HL-60 (cell line): ENCODE measurements around the gene EXO5.

Source experiments
- DNase-seq, 2 experiments: peaks; one replicate each; pipeline ENCODE4 v3.0.0-alpha.2; 2010 to 2020; ENCODE audit warnings: low read depth in 1 of 2, low spot score in 1 of 2
- H3K27ac ChIP-seq: fragments of 250-450 bp; sonication (Bioruptor Pico); replicated peaks from 2 replicates; pipeline ENCODE4 v1.5.1; 2020; ENCODE audit warnings: mild to moderate bottlenecking, moderate library complexity
- H3K27me3 ChIP-seq: fragments of 250-450 bp; sonication (Bioruptor Pico); 2 replicates; pipeline ENCODE4 v1.5.1; 2021; ENCODE audit warnings: mild to moderate bottlenecking, moderate library complexity; ENCODE audit not compliant: insufficient read depth, poor library complexity, severe bottlenecking
- H3K4me3 ChIP-seq: replicated peaks from 2 replicates; pipeline ENCODE4 v1.5.1; 2011; ENCODE audit warnings: mild to moderate bottlenecking, control low read depth, low read length; ENCODE audit not compliant: insufficient read depth
- GABPA ChIP-seq: IDR thresholded peaks from 2 replicates; pipeline ENCODE4 v1.6.1; 2012; ENCODE audit warnings: low read depth
- POLR2AphosphoS5 ChIP-seq: IDR thresholded peaks from 2 replicates; pipeline ENCODE4 v1.6.1; 2012; ENCODE audit warnings: low read depth
- SPI1 ChIP-seq: IDR thresholded peaks from 2 replicates; pipeline ENCODE4 v1.6.1; 2012; ENCODE audit warnings: low read depth, mild to moderate bottlenecking, borderline replicate concordance
- long read RNA-seq: library from polyadenylated mRNA; unstranded; transcript quantifications from one replicate; pipeline ENCODE4 v2.0.0, GENCODE V29; 2020
- TF ChIP-seq, protein P1 (sequence below): IDR thresholded peaks from one replicate; pipeline ENCODE4 v1.5.1; 2011; ENCODE audit warnings: low read length, control low read depth, inconsistent platforms; ENCODE audit not compliant: insufficient read depth
- TF ChIP-seq, protein P2 (sequence below): IDR thresholded peaks from 2 replicates; pipeline ENCODE4 v1.6.1; 2012; ENCODE audit warnings: low read depth; ENCODE audit not compliant: insufficient replicate concordance

EXO5 gene, protein sequence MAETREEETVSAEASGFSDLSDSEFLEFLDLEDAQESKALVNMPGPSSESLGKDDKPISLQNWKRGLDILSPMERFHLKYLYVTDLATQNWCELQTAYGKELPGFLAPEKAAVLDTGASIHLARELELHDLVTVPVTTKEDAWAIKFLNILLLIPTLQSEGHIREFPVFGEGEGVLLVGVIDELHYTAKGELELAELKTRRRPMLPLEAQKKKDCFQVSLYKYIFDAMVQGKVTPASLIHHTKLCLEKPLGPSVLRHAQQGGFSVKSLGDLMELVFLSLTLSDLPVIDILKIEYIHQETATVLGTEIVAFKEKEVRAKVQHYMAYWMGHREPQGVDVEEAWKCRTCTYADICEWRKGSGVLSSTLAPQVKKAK
- long read RNA-seq, partial matches to known transcripts, result 0 of 6 reads
- long read RNA-seq, other reads (novel, unspliced or antisense), result 3 of 6 reads

DNA sequence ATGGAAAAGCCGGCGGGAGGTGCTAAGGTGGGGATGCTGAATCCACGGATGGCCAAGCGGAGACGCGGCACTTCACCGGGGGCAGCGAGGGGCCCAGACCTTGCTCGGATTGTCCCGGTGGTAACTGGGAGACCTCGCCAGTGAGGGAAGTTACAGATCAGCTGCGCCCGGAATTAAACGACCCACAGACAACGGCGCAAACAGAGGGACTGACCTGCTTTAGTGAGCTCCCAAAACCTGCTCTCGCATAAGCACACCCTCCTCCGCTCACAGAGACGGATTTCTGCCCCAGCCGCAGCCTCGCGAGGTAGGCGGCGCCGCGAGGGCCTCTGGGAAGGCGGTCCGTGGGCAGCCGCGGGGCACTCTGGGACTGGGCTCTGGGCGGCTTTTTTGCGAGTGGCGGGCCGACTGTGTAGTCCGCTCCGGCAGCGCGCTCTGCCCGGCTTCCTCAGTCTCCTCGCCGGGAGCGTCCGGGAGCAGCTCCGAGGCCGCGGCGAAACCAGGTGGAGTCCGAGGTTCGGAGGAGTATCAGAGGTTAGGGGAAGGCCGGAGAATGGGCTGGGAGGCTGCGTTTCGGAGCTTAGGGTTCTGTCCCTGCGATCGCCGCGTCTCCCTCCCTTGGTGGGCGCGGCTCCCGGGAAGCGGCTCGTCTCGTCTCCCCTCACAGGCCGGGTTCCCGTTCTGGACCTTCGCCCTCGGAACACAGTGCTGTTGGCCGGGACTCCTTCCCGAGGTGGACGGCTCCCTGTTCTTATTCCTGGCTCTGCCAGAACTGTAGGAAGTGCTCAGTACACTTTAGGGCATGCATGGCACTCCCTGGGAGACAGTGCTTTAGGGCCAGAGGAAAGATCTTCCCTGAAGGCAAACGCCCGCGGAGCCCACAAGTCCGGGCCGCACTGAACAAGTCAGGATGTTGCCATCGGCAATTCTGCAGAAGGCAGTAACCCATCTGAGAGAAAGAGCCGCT, at the start of gene EXO5:
Gene EXO5 (plus strand): TSS at position 393 of the 967 bp plus-strand sequence. CDS start 5,778 bp downstream, outside the sequence.
- peak; percentile 54; the same call in 1 of the 2 replicates for TF ChIP-seq POLR2AphosphoS5
- TF ChIP-seq, protein P1, sequence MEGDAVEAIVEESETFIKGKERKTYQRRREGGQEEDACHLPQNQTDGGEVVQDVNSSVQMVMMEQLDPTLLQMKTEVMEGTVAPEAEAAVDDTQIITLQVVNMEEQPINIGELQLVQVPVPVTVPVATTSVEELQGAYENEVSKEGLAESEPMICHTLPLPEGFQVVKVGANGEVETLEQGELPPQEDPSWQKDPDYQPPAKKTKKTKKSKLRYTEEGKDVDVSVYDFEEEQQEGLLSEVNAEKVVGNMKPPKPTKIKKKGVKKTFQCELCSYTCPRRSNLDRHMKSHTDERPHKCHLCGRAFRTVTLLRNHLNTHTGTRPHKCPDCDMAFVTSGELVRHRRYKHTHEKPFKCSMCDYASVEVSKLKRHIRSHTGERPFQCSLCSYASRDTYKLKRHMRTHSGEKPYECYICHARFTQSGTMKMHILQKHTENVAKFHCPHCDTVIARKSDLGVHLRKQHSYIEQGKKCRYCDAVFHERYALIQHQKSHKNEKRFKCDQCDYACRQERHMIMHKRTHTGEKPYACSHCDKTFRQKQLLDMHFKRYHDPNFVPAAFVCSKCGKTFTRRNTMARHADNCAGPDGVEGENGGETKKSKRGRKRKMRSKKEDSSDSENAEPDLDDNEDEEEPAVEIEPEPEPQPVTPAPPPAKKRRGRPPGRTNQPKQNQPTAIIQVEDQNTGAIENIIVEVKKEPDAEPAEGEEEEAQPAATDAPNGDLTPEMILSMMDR, result no peak
- TF ChIP-seq, protein P2, sequence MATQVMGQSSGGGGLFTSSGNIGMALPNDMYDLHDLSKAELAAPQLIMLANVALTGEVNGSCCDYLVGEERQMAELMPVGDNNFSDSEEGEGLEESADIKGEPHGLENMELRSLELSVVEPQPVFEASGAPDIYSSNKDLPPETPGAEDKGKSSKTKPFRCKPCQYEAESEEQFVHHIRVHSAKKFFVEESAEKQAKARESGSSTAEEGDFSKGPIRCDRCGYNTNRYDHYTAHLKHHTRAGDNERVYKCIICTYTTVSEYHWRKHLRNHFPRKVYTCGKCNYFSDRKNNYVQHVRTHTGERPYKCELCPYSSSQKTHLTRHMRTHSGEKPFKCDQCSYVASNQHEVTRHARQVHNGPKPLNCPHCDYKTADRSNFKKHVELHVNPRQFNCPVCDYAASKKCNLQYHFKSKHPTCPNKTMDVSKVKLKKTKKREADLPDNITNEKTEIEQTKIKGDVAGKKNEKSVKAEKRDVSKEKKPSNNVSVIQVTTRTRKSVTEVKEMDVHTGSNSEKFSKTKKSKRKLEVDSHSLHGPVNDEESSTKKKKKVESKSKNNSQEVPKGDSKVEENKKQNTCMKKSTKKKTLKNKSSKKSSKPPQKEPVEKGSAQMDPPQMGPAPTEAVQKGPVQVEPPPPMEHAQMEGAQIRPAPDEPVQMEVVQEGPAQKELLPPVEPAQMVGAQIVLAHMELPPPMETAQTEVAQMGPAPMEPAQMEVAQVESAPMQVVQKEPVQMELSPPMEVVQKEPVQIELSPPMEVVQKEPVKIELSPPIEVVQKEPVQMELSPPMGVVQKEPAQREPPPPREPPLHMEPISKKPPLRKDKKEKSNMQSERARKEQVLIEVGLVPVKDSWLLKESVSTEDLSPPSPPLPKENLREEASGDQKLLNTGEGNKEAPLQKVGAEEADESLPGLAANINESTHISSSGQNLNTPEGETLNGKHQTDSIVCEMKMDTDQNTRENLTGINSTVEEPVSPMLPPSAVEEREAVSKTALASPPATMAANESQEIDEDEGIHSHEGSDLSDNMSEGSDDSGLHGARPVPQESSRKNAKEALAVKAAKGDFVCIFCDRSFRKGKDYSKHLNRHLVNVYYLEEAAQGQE, result peak; percentile 17
- H3K4me3 ChIP-seq, result peak within 1 kb of the TSS; percentile 62
- H3K27ac ChIP-seq, result peak within 1 kb of the TSS; percentile 68
- peak; percentile 52 to 83 for DNase-seq
- no peaks in the 10 kb centered on the region for H3K27me3 ChIP-seq

DNA sequence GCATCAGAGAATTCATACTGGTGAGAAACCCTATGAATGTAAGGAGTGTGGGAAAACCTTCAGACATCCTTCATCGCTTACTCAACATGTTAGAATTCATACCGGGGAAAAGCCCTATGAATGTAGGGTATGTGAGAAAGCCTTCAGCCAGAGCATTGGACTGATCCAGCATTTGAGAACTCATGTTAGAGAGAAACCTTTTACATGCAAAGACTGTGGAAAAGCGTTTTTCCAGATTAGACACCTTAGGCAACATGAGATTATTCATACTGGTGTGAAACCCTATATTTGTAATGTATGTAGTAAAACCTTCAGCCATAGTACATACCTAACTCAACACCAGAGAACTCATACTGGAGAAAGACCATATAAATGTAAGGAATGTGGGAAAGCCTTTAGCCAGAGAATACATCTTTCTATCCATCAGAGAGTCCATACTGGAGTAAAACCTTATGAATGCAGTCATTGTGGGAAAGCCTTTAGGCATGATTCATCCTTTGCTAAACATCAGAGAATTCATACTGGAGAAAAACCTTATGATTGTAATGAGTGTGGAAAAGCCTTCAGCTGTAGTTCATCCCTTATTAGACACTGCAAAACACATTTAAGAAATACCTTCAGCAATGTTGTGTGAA, 45.5 kb upstream of the EXO5 start:
- TF ChIP-seq SPI1 (no peak), POLR2AphosphoS5 (no peak), GABPA (no peak)
- TF ChIP-seq, protein P1, result no peak
- TF ChIP-seq, protein P2, result no peak
- Histone ChIP-seq H3K27ac (no peak overlapping the region), H3K4me3 (no peak overlapping the region), H3K27me3 (no peaks in the 10 kb centered on the region)
- no peak for DNase-seq

DNA sequence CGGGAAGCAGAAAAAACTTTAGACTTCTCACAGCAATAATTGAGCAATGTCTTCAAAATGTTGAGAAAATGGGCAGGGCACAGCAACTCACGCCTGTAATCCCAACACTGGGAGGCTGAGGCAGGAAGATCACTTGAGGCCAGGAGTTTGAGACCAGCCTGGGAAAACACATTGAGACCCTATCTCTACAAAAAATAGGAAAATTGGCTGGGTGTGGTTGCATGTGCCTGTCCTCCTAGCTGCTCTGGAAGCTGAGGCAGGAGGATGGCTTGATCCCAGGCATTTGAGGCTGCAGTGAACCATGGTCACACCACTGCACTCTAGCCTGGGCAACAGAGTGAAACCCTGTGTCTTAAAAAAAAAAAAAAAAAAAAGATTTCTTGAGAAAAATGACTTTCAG, 39.2 kb upstream of the EXO5 start:
- DNase-seq, result no peak
- no peak overlapping the region for H3K4me3 ChIP-seq
- H3K27me3 ChIP-seq, result no peaks in the 10 kb centered on the region
- H3K27ac ChIP-seq, result no peak overlapping the region
- TF ChIP-seq GABPA, result no peak

DNA sequence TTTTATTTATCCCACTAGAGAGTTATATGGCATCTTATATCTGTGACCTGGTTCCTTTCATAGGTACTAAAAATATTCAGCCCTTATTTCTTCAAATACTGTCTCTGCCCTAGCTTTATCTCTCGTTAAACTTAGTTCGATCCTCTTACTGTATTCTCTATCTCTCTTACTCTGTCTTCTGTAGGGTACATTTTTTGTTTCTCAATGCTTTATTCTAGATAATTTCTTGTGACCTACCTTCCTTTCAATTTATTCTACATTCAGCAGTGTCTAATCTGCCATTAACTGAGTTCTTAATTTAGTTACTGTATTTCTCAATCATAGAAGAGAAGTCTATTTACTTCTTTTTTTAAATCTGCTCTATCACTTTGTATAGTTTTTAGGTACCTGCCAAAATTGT, 33.3 kb upstream of the EXO5 start:
- no peaks in the 10 kb centered on the region for H3K27me3 ChIP-seq
- TF ChIP-seq, protein P2, result no peak
- TF ChIP-seq POLR2AphosphoS5 (no peak), GABPA (no peak), SPI1 (no peak)
- TF ChIP-seq, protein P1, result no peak
- no peak overlapping the region for H3K27ac ChIP-seq
- no peak overlapping the region for H3K4me3 ChIP-seq
- DNase-seq, result no peak
